ENCODE measurements around the gene SLC25A5. TPM values are rescaled to one million over a fixed set of nuclear protein-coding genes. Genes with fewer than 3 reads are reported as not detected.
"Not testable (repeated sequence)": the region's sequence is repeated elsewhere in the genome, so short reads cannot be mapped to it uniquely, and the experiment has no call there.

SLC25A5 gene
- polyA plus RNA-seq, 3 donors, result 346 to 395 (median 352) TPM

DNA sequence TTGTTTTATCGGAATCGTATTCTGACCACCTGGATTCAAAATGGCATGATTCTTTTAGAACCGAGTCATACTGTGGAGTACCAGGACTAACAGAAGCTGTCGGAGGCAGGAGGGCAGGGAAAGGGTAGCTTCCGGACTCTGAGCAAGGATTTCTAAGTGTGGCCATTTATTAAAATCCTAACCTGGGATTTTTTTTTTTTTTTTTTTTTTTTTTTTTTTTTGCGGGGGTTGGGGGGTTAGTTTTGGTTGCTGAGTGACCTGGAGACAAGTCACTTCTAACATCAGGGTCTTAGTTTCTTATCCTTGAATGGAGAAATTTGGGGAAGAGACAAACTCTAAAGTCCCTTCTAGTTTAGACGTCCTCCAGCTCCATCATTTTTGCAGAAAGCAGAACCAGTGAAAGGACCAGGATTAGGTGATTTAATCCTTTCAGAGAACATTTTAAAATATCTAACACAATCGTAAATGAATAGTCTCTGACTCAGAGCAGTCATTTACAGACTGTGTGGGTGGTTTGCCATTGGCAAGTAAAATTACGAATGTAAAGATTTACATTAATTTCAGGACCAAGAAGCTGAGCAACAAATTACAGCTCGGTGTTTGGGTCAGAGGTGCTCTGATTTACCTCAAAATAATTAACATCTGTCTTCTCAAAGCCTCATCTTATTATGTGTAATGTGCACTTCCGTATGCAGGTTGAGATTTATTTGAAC is 7.3 kb downstream of the SLC25A5 start:
- no peak for DNase-seq (ENCODE audit: low read depth in 3 of 3, low spot score in 2 of 3)

DNA sequence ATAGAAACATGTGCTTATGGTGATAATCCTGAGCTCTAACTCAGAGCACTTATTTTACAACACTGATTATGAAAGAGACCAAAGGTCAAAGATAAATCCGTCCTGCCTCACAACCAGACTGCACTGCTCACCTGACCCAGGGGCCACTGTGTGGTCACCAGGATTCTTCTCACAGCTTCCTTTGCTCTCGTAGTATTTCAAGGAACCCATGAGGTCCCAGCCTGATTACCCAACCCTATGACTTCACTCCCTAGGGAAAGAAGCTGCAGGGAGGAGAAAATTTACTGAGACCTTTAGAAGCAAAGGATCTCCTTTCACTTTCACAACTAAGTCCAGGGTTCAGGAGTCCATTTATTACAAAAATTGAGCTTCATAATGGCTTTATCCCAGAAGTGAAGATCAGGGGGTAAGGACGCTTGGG is 9.6 kb downstream of the SLC25A5 start:
- no peak for DNase-seq (ENCODE audit: low read depth in 3 of 3, low spot score in 2 of 3)

DNA sequence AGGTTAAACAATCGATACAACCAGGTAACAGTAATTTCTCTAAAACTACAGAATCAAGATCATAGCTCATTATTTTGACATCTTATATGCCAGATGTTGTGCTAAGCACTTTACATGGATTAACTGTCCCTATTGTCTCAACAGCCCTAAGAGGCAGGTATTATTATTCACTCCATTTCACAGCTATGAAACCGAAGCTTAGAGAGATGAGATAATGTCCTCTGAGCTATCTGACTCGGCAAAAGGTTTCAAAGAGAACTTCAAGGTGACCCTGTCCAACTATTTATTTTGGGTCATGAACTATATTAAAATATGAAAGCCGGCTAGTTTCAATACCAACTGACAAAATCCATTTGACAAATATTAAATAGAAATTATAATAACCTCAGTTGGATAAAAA is 10.3 kb downstream of the SLC25A5 start:
- DNase-seq (ENCODE audit: low read depth in 3 of 3, low spot score in 2 of 3), result no peak

DNA sequence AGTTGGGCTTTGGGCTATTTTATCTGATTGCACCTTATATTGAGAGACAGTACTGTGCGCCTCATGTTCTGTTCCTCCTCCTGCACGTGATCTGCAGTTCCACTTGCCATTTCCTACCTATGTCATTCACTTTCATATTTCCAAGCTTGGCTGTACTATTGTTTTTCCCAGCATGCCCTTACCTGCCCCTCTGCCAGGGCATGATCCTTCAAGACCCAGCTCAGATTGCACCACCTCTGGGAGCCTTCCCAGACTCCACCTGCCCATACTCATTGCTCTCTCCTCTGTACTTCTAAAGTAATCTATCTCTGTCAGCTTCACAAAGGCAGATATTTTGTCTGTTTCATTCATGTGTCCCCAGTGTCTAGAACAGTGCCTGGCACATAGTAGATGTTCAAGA is 11.6 kb downstream of the SLC25A5 start:
- no peak for DNase-seq (ENCODE audit: low read depth in 3 of 3, low spot score in 2 of 3)

DNA sequence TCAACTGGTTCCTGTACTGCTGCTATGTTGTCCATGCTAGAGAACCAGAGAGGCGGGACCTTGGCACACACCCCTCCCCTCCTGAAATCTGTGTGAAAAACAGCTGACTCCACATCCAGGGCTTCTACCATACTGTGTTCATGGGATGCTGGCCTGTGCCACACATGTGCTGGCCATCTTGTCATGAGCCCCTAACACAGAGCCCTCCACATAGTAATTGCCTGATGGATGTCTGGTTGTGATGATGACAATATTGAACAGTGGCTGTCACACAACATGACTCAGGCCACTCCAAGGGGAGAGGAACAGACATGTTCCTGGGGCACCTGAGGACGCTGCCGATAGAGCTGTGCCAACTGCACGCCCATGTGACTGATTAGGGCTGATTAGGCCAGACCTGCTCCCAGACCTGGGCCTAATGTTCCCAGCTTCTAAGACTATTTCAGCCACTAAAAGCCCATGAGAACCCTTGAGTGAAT is 13.1 kb downstream of the SLC25A5 start:
- DNase-seq (ENCODE audit: low read depth in 3 of 3, low spot score in 2 of 3), result no peak

DNA sequence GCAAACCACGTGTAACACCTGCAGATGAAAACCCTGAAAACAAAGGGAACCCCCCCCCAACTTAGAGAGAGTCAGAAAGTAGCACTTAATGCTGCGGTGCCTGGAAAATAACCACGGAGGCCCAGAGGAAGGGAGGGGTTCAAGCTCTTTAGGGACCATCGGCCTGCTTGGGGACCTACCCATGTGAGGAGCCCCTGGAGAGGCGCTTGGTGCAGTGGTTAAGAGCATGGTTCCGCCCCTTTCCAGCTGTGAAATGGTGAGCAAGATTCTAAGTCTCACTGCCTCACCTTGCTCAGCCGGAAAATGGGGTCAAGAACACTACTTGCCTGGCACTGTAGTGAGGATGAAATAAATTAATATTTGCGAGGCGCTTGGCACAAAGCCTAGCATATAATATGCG is 13.8 kb downstream of the SLC25A5 start:
- DNase-seq (ENCODE audit: low read depth in 3 of 3, low spot score in 2 of 3), result no peak

DNA sequence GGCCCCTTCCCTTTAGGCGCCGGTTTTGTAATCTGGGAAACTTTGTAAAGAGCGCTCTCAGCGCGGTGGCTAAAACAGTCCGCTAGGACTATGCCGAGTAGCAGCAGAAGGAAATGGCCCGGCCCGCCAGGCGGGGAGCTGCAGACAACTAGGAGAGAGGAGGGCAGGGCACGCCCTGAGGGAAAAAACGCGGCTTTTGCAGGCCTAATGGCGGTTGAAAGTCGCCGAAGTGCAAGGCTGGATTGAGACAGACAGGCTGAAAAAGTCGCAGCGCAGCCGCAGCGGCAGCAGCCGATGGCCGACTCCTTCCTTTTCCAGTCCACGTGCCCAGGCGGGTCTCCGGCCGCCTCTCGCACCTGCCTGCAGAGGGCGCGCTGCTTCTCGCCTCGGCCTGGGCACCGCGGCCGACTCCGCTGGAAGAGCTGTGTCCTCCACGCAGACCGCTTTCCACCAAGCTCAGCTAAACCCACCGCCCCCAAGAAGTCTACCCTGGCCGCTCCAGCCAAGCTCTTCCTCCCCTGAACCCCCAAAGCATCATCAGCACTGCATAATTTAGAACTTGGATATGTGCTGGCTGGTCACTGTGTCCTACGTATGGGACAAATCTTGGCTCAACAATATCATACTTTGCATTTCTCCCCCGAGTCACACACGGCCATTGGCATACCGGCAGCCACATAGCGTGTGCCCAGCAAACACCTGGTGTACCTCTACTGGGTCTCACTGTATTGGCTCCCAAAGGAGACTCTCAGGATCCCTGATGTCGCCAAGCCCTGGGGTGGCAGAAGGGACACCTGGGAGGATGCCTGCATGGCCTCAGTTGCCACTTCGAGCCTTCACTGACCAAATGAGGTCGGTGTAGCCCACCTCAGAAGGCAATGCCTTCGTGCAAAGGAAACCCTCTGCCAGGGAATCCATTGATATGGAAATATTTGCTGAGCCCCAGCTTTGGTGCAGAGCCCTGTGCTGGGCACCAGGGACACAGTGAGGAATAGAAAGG is 14.5 kb downstream of the SLC25A5 start:
- DNase-seq (ENCODE audit: low read depth in 3 of 3, low spot score in 2 of 3), result peak in 1 of 3 donors; percentile 13

DNA sequence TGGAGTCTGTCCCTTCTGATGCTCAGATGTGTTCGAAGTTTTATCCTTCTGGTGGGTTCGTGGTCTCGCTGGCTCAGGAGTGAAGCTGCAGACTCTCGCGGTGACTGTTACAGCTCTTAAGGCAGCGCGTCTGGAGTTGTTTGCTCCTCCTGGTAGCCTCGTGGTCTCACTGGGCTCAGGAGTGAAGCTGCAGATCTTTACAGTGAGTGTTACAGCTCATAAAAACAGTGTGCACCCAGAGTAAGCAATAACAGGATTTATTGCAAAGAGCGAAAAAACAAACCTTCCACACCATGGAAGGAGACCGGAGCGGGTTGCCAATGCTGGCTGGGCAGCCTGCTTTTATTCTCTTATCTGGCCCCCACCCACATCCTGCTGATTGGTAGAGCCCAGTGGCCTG is 18.5 kb downstream of the SLC25A5 start:
- no peak for DNase-seq (ENCODE audit: low read depth in 3 of 3, low spot score in 2 of 3)

DNA sequence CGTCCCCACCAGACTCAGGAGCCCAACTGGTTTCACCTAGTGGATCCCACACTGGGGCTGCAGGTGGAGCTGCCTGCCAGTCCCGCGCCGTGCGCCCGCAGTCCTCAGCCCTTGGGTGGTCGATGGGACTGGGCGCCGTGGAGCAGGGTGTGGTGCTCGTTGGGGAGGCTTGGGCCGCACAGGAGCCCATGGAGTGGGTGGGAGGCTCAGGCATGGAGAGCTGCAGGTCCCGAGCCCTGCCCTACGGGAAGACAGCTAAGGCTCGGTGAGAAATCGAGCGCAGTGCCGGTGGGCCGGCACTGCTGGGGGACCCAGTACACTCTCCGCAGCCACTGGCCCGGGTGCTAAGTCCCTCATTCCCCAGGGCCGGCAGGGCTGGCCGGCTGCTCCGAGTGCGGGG is 19.5 kb downstream of the SLC25A5 start:
- DNase-seq (ENCODE audit: low read depth in 3 of 3, low spot score in 2 of 3), result not testable (repeated sequence)

DNA sequence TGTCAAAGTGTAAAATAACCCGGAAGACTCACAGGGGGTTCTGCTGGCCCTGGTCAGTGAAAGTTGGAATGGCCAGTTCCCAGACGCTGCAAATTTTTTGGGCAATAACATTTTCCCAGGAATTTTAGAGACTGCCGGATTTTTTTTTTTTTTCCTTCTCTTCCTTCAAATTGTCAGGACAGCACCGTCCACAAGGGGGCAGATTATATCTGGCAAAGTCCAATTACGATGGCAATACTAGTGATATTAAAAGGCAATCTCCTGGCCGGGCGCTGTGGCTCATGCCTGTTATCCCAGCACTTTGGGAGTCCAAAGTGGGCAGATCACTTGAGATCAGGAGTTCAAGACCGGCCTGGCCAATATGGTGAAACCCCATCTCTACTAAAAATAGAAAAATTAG is 20.5 kb downstream of the SLC25A5 start:
- DNase-seq (ENCODE audit: low read depth in 3 of 3, low spot score in 2 of 3), result peak in 1 of 3 donors; percentile 15

DNA sequence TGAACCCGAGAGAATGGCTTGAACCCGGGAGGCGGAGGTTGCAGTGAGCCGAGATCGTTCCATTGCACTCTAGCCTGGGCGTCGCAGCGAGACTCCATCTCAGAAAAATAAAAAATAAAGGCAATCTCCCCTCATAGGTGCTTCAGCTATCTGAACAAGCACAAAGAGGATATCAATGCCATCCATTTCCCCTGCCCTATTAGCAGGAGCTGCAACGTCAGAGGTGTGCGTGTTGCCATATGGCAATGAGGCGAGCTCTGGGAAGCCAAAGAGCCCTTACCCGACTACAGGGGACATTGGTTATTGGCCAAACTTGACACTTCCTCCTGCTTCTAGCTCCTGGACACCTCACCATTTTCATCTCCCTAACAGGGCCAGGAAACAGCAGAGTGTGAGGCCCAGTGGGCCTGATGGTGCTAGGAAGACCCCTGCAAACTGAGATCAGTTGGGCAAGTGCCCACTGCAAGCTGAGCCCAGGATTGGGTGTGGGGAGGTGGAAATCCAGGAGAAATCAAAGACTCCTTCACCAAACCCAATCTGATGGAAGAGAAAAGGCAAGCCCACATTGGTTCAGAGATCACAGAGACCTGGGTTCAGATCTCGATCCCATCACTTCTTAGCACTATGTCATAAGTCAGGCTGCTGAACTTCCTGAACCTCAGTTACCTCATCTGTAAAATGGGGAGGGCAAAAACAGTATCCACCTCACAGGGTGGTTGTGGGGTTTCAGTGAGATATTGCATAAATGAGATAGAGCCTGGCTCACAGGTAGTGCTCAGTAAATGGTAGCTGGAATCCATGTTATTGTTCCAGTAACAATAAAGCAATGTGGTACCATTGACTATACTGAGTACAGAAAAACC is 21.2 kb downstream of the SLC25A5 start:
- no peak for DNase-seq (ENCODE audit: low read depth in 3 of 3, low spot score in 2 of 3)

DNA sequence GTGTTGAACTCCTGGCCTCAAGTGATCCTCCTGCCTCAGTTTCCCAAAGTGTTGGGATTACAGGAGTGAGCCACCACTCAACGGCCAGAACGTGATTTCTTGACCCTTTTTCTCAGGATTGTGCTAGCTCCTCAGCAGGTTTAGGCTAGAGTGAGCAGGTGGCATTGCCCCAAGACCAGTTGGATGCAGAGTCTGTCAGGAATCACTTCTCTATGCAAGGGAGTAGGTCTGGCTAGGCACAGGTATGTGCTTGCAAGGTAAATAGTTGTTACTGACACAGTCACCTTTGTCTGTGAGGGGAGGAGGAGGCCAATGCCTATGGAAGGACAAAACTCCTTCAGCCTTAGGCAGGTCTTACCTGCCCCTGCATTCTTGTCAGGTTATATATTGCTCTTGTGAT is 24.2 kb downstream of the SLC25A5 start:
- no peak for DNase-seq (ENCODE audit: low read depth in 3 of 3, low spot score in 2 of 3)

DNA sequence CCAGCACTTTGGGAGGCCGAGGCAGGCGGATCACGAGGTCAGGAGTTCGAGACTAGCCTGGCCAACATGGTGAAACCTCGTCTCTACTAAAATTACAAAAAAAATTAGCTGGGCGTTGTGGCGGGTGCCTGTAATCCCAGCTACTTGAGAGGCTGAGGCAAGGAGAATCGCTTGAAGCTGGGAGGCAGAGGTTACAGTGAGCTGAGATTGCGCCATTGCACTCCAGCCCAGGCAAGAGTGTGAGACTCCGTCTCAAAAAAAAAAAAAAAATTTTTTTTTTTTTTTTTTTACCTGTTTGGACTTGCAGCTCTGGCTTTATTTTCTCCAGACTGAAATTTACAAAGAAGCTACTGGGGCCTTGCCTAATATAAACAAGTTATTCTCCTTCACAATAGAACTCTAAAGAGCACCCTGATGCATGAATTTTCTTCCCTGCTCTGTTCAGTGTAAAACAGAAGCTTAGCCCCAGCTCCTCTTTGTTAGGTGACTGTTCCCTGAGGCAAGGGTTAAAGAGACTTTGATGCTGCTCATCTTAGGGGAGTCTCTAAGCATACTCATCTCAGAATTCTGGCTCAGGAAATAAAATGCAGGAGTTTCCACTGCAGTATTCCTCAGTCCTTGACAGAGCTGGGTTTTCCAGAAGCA is 25.7 kb downstream of the SLC25A5 start:
- DNase-seq (ENCODE audit: low read depth in 3 of 3, low spot score in 2 of 3), result not testable (repeated sequence)

DNA sequence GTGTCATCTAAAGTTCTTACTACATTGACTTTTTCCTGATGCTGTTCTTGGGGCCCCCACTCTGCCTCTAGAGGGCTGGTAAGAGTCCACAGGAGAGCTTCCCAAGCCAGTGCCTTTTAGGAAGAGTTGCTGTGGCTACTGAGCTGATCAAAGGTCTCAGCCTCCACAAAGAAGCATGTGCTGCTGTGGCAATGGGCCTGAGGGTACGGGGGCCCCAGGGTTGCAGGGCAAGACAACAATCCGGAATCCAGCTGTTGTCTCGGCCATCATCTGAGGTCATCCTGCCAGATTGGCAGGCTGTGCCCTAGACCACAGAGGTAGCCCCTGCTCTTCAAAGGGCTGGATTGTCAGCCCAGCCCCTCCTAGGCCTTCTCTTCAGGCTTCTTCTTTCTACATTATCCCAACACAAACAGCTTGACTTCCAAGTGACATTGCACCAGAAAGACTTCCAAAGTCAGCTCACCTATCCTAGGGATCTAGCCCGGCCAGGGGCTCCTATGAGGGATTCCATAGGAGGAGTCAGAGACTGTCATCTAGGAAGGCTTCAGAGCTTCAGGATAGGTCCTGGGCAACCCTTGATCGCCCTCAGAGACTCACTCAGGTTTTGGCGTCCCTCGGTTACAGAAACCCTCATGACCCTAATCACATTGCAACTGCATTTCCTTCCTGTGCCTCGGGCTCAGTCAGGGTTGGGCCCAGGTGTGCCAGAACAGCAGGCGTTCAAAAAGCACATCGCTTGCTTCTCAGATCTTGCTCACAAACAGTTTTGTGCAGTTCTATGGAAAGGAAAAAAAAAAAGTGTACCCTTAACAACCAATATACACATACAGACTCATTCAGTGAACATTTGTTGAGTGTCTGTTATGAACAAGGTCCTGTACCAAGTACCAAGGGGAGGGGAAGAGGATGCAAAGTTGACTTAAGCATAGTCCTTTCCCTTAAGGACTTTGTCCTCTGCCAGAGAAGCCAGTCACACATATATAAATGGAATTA is 27.8 kb downstream of the SLC25A5 start:
- no peak for DNase-seq (ENCODE audit: low read depth in 3 of 3, low spot score in 2 of 3)

DNA sequence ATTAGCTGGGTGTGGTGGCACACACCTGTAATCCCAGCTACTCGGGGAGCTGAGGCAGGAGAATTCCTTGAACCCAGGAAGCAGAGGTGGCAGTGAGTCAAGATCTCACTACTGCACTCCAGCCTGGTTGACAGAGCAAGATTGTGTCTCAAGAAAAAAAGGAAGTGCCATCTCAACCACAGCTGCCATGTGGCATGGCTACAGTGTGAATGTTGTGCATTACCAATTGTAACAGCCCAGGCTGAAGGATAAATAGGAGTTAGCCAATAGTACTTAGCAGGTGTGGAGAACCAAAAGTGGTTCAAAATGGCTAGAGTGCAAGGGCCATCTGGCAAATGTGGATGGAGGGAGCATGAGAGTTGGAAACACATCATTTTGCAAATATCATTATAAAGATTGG is 28.9 kb downstream of the SLC25A5 start:
- DNase-seq (ENCODE audit: low read depth in 3 of 3, low spot score in 2 of 3), result no peak

DNA sequence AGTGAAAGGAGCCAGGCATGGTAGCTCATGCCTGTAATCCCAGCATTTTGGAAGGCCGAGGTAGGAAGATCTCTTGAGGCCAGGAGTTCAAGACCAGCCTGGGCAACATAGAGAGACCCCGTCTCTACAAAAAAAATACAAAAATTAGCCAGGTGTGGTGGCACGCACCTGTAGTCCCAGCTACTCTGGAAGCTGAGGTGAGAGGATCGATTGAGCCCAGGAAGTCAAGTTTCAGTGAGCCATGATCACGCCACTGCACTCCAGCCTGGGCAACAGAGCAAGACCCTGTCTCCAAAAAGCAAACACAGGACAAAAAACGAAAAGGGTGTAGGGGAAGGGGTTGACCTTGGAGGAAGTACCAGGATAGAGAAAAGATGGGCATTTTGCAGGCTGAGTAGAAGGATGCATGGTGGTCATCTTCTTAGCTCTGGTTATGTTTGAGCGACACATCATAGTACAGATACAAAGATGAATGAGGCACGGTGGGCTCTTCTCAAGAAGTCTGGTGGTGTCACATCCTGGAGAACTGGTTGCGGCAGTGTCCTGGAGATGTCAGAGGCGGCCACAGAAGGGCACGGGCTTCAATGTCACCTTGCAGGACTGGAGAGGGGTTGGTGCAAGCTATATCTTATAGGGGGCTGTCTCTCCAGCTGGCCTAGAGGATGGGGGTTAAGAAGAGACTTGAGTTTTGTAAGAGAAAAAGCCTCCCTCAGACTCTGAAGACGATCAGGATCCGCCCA is 32.0 kb downstream of the SLC25A5 start:
- DNase-seq (ENCODE audit: low read depth in 3 of 3, low spot score in 2 of 3), result no peak

DNA sequence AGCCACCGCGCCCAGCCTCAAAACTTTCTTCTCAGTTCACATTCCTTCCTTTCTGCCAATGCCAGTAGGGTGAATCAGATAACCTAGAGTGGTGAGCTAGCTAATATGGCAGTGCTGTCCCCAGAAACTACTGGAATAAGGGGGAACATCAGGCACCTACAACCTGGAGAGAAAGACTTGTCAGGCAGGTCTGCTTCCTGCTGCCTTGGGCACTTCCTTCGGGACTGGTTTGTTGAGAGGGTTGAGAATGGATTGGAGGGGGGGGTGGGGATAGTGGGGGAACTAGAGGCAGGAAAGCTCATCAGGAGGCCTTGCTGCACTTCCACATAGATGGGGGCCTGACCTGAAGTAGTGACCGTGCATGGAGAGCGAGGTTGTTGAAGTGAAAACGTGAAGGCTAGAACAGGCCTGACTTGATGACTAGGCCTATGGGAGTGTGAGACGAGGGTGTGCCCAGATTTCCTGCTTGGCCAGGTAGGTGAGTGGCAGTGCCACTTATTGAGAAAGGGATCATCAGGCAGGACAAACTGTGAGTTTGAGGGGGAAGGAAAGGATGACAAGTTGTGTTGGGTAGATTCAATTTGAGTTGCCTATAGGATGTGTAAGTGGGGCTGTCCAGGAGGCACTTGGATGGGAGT is 33.4 kb downstream of the SLC25A5 start:
- DNase-seq (ENCODE audit: low read depth in 3 of 3, low spot score in 2 of 3), result no peak

Data from right renal cortex interstitium (tissue), 3 donors.